ENCODE data around the gene ING4.
A peak's percentile ranks its signal among the peaks of the same experiment; 100 is the strongest.

The ING4 gene

DNA sequence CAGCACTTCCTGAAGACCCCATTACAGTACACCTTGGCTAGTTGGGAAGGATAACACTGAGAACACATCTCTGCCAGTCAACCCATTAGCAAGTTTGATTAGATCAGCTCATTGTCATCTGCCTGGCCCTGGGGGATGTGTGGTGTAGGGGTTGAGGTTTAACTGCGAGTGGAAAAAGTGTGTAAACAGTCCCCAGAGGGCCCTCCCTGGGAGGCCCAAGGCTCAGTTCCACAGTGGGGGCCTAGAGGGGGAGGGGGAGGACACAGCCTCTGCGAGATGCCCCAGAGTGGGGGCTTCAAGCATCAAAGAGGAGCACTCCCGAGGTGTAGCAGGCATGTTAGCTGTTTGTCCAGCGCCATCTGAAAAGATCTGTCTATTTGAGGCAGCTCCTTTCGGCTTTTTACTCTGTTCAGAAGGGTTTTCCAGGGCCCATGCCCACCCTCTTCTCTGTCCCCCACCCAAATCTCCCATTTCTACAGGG is 27.5 kb downstream of the ING4 start:
- DNase-seq: peak; percentile 71

DNA sequence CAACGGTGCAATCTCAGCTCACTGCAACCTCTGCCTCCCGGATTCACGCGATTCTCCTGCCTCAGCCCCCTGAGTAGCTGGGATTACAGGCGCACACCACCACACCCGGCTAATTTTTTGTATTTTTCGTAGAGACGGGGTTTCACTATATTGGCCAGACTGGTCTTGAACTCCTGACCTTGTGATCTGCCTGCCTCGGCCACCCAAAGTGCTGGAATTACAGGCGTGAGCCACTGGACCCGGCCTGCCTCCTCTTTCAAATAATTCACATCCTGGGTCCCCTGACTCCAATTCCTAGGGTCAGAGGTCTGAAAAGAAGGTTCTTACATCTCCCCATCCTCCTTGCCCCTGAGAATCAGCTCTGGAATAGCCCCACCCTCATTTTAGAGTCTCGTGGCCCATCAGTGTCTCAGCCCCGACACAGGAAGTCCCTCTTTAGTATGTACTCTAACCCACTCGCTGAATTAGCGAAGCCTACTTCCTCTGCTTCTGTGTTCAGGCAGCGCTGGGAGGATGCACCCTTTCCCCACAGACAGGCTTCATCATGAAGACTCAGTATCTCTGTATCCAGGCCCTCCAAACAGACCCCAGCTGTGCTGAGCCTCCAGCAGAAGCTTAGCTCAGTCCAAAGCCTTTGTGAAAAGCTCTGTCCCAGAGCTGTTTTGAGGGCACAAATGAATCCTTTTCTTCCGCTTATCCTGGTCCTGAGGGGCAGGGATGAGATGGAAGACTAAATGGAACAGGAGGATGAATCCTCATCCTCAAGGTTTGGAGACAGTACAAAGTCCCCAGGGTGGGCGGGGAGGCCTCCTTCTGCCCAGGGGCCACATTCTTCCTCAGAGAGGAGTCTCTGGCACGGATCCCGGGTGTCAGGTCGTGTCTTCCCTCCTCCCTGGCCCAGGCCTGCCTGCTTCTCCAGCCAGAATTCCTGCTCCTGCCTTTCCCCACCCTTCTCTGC is 30.6 kb downstream of the ING4 start:
- peak; percentile 60 for DNase-seq

DNA sequence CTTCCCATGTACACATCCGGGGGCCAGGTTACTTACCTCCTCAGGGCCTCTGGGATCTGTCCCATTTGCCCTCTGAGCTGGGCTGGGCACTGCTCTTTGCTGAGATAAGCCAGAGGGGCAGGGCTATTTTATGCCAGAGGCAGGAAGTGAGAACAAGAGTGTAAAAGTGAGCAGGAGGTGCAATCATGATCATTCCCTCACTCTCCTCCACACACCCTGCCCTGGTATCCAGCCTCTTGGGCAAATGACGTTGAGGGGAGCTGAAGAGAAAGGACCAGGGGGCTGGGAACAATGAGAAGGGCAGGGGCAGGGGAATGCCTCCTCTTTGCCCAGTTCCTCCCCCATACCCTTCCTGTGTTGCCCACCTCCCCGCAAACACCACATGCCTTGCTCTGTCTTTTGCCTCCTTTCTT is 31.4 kb downstream of the ING4 start:
- DNase-seq: peak; percentile 25

DNA sequence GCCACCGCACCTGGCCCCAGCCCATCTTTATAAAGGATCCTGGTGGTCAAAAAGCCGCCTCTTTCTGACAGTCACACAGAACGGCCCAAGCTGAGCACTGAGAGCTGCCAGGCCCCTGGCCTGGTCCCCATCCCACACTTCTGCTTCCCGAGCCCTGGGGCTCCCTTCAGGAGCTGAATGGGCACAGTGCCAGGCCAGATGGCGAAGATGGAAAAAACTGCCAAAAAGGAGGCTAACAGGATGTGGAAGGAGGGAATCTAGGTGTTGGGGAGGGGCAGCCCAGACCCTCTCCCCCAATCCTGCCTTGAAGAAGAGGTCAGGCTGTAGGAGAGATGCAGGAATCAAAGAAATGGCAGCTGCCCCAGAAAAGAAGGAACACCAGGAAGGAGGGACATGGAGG is 32.2 kb downstream of the ING4 start:
- no peak for DNase-seq

DNA sequence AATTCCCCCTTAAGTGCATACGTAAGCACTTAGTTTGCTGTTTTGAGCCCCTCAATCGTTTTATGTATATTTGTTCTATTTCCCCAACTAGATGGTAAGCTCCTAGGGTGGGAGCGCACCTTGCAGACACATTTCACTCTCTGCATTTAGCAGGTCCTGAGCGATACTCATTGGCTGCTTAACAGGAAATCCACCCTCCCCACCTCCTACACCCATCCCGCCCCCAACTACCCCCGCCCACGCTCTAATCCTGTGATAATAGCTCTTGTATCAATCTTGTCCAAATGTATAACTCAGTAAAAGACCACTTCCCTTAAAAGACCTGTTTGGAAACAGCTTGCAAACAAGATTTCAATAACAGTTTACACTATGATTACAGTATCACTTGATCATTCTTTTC is 35.3 kb downstream of the ING4 start:
- no peak for DNase-seq

DNA sequence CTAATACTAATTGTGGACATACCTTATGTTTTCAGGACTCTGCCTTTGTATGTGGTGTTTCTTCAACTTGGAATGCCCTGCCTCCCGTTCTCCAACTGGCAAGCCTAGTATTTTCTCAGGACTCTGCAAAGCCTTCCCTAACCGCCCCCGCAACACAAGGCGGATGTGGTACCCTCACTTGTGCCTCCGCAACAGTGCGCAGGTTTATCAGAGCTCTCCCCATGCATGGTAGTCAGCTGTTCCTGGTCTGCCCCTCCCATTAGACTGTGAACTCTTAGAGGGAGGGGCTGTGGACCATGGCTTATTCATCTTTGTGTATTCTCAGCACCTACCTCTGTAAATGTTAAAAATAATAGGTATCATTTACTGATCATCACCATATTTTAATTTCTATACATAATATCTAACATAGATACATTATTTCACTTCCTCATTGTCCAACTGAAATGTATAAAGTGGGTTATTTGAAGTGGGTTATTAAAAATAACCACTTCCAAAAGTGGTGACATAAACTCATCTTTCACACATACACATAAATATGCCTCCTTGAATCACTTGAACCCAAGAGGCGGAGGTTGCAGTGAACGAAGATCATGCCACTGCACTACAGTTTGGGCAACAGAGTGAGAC is 36.1 kb downstream of the ING4 start:
- no peak for DNase-seq

DNA sequence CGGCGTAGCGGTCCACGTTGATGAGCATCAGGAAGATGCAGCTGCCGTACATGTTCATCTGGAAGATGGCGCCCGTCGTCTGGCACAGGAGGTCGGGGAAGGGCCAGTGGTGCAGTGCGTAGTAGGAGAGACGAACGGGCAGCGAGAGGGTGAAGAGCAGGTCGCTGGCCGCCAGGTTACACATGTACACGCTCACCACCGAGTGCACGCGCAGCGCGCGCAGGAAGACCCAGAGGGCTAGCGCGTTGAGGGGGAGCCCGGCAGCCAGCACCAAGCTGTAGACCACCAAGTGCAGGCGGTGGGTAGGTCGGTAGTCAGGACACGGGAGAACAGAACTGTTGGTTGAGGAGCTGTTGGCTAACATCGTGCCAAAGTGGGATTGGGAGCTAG is 42.0 kb downstream of the ING4 start:
- DNase-seq: no peak

DNA sequence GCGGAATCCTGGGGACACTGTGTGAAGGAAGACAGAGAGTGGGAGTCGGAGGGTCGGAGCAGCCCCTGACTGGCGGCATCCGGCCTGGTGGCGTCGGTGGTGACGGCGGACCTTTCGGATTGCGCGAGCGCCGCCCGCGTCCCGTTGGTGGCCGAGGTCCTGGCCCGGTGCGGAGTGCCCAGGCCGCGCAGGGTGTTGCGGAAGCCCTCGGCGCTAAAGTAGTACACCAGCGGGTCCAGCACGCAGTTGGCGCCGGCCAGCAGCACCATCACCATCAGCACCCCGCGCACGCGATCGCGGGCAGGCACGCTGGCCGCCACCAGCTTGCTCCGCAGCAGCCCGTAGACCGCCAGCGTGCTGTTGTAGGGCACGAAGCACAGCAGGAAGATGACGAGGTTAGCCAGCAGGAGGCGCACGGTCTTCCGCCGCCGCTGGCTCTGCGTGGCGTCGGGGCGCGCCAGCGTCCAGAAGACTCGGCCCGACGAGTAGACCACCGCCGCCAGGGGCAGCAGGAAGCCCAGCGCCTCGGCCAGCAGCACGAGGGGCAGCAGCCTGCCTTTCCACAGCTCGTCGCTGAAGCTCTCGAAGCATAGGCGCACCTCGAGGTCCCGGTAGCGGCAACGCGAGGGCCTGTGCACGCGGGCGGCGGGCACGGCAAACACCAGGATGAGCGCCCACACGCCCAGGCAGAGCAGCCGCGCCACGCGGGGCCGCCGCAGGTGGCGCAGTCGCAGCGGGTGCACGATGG is 42.6 kb downstream of the ING4 start:
- DNase-seq: peak; percentile 72

DNA sequence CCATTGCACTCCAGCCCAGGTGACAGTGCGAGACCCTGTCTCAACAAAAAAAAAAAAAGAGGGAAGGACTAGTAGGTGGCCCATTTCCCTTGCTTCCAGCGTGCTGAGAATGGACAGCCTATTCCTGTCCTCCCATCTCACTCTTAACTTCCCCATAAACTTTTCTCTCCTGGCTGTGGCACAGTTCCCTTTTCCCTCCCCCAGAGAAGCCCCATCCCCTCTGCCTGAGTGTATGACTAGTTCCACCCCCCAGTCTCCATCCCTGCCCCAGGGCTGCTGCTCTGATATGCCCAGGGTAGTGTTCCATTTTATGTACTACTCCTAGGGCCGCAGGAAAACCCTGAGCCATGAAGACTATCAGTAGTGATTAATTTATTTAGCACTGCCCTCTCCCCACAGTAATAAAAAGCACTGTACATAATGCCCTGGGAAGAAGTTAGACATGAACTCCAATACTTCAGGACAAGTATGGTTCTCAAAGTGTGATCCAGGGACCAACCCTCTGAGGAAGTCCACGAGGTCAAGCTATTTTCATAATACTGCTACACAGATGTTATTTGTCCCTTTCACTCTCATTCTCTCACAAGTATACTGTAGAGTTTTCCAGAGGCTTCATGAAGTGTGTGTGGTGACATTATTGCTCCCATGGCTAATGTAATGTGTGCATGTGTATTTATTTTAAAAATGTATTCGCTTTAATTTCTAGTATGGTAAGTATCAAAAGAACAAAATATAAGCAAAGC is 44.3 kb downstream of the ING4 start:
- no peak for DNase-seq

DNA sequence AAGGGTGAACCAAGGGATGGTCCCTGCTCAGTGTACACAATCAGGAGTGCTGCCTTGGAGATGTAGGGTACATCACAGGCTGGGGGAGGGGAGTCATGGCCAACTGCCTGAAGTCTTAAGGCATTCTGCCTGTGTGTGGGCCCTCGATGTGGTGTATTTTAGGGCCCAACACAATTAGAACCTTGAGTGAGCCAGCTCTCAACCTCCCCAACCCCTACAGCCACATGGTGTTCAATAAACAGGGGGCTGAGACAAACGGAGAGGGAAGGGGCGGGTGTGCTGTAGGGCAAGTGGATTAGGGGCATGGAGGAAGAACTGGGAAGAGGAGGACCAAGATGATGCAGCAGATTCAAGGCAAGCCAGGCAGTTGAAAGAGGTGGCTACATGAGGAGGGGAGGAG is 47.1 kb downstream of the ING4 start:
- no peak for DNase-seq

DNA sequence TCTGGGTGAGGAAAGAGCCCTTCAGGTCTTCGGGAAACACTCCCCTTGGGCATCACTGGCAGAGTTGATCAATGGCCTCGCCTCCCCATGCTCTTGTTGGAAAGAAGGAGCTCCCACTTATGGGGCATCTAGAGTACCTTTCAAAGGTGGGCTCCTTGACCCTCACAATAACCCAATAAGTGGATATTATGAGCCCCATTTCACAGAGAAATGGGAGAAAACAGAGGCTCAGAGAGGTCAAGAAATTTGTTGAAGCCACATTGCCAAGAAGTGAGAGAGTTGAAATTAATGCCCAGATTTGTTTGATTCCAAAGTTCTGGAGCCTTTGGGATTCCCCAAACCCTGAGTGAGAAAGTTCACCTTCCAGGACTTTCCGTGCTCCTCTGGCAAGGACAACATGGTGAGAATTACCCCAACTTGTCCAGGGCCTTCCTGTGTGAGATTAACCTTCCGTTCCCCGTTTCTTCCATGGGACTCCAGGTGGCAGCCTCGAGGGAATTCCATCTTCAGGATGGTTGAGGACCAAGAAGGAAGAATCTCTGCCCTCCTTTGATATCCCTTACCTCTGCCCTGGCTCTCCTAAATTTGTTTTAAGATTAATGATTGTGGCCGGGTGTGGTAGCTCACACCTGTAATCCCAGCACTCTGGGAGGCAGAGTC is 48.3 kb downstream of the ING4 start:
- DNase-seq: no peak

DNA sequence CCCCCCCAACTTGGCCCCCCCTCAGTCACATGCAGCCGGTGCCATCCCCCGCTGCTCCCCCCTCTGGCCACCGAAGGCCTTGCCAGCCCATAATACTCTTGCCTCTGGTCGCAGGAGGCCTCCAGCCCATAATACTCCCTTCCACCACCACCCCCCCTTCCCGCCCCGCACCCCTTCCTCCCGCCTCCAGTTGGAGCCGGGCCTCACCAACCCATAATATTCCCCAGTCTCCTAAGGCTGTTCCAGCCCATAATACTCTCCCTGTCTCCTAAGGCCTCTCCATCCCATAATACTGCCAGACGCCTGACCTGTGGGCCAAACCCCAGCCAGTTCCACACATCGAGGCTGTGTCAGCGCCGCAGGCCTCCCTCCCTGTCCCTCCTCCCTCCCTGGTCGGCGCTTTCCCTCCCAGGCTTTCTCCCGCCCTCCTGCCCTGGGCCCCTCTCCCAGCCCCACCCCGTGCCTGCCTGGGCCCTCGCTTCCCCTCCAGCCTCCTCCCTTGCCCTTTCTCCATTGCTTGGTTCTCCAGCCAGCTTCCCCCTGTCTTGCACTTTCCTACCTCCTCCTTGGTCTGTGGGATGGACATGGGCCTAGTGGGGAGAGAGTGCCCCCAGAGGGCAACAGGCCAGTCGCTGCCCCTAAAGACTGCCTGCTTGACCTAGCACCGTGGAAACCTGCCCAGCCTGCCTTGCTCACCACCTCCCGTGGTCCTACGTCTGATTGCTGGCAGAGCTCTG is 49.0 kb downstream of the ING4 start:
- peak; percentile 54 for DNase-seq

DNA sequence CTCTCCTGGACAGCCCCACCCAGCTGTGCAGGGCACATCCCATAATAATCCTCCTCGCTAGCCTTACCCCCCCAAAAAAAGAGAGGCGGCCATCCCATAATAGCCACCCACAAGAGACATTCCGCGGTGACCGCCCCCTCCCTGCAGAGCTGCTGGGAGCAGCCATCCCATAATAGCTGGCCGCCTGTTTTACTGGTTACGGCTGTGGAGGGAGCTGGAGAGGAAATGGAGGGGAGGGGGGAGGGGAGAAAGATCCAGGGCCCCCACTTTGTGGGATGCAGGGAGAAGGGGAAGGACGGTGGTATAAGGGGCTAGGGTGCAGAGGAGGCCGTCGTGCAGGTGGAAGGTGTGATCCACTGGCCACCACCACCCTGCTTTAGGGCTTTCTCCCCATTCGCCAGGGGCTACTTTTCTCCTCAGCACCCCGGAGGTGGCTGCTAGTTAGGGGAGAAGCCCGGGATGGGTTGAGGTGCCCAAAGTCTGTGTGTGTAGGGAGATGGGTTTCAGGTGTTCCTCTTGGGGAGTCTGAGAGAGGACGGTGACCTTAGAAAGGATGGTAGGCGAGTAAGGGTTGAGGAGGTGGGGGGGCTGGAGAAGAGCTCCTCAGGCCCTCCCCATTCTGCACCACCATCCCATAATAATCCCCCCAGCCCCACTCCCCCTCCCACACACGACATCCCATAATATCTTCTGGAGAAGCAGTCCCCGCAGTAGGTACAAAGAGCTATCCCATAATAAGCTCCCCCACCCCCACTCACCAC is 49.7 kb downstream of the ING4 start:
- DNase-seq: no peak

DNA sequence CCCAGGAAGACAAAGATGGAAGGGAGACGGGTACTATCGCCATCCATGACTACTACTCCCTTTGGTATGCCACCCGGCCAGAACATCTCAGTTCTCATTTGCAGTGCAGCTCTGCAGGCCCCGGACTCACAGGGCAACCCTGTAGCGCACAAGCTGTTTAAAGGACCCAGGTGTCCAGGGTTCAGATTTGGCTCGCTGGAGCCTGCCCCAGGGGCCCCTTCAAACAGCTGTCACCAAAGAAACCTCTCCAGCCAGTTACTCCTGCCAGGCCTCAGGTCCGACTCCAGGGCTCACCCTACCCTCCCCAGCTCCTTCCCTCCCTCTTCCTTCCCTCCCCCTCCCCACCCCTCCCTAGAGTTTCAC is 50.3 kb downstream of the ING4 start:
- DNase-seq: no peak

DNA sequence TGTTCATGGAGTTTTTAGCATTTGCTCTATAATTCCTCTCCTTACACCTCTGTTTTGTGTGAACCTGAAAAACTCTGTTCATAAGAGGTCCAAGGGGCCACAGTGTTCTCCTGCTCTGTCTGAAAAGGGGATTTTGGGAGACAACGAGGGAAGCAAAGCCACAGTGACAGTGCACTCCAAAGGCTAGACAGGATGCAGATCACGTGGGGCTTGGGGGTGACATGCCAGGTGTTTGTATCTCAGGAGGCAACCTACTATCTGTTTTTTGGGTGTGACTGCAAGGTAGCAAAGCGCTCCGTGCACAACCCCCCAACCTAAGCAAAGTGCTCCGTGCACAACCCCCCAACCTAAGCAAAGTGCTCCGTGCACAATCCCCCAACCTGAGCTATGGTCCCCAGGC is 50.7 kb downstream of the ING4 start:
- DNase-seq: peak; percentile 25

DNA sequence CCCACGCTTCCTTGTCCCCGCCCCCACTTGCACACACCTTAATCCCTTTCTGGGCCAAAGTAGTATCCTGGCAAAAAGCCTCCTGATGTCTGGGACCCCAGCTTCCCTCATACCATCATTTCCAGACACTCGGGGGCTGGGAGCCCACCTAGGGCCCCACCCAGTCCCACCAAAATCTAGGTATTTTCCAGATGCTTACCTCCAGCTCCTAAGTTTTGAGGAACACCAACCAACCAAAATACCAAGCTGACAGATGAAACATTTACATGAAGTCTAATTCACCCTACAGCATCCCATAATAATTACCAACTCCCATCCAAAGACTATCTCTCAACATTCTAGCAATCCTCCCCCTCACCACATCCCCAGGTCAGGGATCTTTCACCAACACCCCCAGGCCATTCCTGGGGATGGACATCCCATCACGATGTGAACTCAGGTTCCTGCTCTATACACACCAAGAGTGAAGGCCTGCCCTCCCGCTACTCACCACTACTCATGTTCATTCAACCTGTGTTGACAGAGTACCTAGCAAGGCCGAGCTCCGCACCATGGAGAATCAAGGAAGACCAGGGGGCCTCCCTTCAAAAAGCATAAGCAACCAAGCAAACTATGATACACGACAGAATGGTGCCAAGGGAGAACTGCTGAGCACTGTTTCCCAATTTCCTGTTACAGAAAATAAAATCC is 54.2 kb downstream of the ING4 start:
- DNase-seq: peak; percentile 56

DNA sequence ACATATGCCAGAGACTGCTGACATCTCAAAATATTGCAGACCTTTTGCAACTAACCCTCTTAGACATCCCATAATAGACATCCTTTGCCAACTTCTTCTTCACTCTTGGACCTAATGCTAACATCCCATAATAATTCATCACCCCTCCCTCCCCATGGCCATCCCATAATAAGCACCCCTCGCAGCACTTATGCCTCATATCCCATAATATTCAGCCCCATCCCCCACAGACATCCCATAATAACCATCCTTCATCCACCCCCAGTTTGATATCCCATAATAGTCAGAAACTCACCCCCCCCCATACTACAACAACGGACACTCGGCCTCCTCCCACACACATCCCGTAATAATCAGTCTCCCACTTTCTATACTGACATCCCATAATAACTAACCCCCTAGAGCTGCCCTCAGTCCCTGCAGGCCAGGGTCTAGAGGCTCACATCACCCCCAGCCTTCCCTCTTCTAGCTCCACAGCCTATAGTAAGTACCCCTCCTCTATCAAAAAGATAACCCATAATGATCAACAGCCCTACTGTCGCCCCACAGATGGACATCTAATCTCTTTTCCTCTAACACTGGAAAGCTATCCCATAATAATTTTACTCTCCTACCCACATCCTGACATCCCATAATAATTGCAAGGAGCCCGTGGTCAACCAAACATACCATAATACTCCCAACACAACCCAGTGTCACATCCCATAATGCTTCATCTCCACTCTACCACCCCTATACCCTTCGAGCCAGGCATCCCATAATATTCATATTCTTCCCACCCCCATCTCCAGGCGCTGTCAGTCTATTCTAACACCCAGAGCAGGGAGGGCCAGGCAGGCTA is 54.9 kb downstream of the ING4 start:
- DNase-seq: peak; percentile 81

DNA sequence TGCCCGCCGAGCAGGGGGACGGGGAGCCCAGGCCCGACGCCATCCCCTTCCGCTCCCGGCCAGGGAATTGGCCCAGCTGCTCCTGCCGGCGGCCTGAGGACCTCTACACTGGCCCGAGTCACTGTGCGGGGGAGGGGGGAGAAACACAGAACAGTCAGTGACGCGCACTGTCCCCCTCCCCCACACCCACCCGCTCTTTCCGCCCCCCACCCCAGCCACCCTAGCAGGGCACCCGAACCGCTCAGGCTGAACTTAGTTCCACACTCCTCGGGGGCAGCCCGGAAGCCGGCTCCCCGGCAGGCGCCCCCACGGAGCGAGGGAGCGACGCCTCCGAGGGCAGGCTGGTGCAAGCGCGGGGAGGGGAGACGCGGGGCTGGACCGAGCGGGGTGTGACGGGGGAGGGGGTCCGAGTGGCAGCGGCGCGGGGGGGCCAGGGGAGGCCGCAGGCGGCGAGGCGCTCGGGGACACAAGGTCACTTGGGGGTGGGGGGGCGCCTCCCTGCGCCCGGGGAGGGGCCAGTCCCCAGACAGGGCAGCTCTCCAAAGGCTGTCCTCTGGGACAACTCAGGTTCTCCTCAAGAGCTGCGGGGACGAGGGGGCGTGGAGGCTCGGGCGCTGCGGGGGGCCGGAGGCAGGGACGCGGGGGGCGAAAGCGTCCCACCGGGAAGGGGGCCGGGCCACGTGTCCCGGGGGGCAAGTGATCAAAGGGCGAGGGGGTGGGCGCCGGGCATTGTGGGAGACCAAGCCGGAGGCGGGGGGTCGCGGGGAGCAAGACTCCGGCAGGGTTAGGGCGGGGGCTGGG is 56.4 kb downstream of the ING4 start:
- DNase-seq: peak; percentile 71

All from activated CD4-positive, alpha-beta T cell treated with anti-CD3 and anti-CD28 coated beads for 48 hours (primary cell).